GM06990 (cell line): ENCODE results near the gene COL8A1.

Source experiments
- DNase-seq: peaks from one replicate; pipeline ENCODE4 v3.0.0-alpha.2; 2011; ENCODE audit not compliant: insufficient read length; ENCODE audit errors: extremely low read depth
- H3K27me3 ChIP-seq: replicated peaks from 2 replicates; pipeline ENCODE4 v1.6.0; 2011; ENCODE audit warnings: low read length; ENCODE audit not compliant: control insufficient read depth, insufficient read depth
- H3K36me3 ChIP-seq: 2 replicates; pipeline ENCODE4 v1.5.1; 2011; ENCODE audit warnings: low read length; ENCODE audit not compliant: control insufficient read depth, insufficient read depth
- H3K4me3 ChIP-seq: replicated peaks from 2 replicates; pipeline ENCODE4 v1.5.1; 2011; ENCODE audit warnings: low read depth, mild to moderate bottlenecking, control low read depth, low read length
- CTCF ChIP-seq: IDR thresholded peaks from 2 replicates; pipeline ENCODE4 v1.5.1; 2011; ENCODE audit warnings: low read length, control low read depth, mild to moderate bottlenecking, inconsistent platforms; ENCODE audit not compliant: insufficient read depth, poor library complexity, severe bottlenecking

The COL8A1 gene

GRCh38 chr3:99625643-99626416 lies 12.6 kb upstream of the COL8A1 start:
- Histone ChIP-seq H3K4me3 (no peak overlapping the region), H3K36me3 (no peaks in the 10 kb centered on the region), H3K27me3 (no peaks in the 10 kb centered on the region)
- TF ChIP-seq CTCF = no peak
- DNase-seq = no peak

GRCh38 chr3:99626417-99626788 lies 12.0 kb upstream of the COL8A1 start:
- DNase-seq = peak; percentile 32
- no peak for TF ChIP-seq CTCF
- Histone ChIP-seq H3K27me3 (no peaks in the 10 kb centered on the region), H3K4me3 (no peak overlapping the region), H3K36me3 (no peaks in the 10 kb centered on the region)

- H3K4me3 ChIP-seq = no peak overlapping the region
- DNase-seq = no peak
- no peaks in the 10 kb centered on the region for H3K36me3 ChIP-seq
- peak; percentile 9 for TF ChIP-seq CTCF
- H3K27me3 ChIP-seq = no peaks in the 10 kb centered on the region
Measured at GRCh38 chr3:99627062-99627826, 11.2 kb upstream of the COL8A1 start.

- no peak for DNase-seq
- TF ChIP-seq CTCF = no peak
- no peaks in the 10 kb centered on the region for H3K36me3 ChIP-seq
- no peaks in the 10 kb centered on the region for H3K27me3 ChIP-seq
- no peak overlapping the region for H3K4me3 ChIP-seq
Measured at GRCh38 chr3:99630815-99631214, 7.6 kb upstream of the COL8A1 start.

GRCh38 chr3:99633887-99634558 lies 4.4 kb upstream of the COL8A1 start:
- H3K27me3 ChIP-seq = peaks cover 1% of the 10 kb centered on the region; the same call in 1 of the 2 replicates
- no peak for DNase-seq
- TF ChIP-seq CTCF = no peak
- no peak overlapping the region for H3K4me3 ChIP-seq
- no peaks in the 10 kb centered on the region for H3K36me3 ChIP-seq
